Adrenal gland (tissue), 12 donors: ENCODE measurements around the gene ATXN7. TPM values are rescaled to one million over a fixed set of nuclear protein-coding genes. Genes with fewer than 3 reads are reported as not detected.

ENCODE experiments used
- DNase-seq, 7 donors: peaks; one replicate each; pipeline ENCODE4 v3.0.0-alpha.2; 2019 to 2020
- H3K27ac ChIP-seq, 5 donors: fragments of 200-600 bp; sonication (generic) in 4 of 5; 1 replicate in 3 of 5; 2 replicates in 2 of 5; pipeline versions ENCODE4 v1.5.1 to v1.8.0; 2016 to 2020; ENCODE audit warnings: mild to moderate bottlenecking in 1 of 5
- H3K27me3 ChIP-seq: fragments of 200-600 bp; 2 replicates; pipeline ENCODE4 v1.8.0; 2021
- H3K36me3 ChIP-seq, 2 donors: fragments of 200-600 bp; replicated peaks in 1 of 2; 1 replicate in 1 of 2; 2 replicates in 1 of 2; pipeline versions ENCODE4 v1.5.1 to v1.8.0; 2018 to 2022
- H3K4me1 ChIP-seq, 2 donors: fragments of 200-600 bp; replicated peaks in 1 of 2; 1 replicate in 1 of 2; 2 replicates in 1 of 2; pipeline versions ENCODE4 v1.5.1 to v1.8.0; 2018 to 2021
- H3K4me3 ChIP-seq, 4 donors: fragments of 200-600 bp; sonication (generic) in 3 of 4; one replicate each; pipeline ENCODE4 v1.5.1; 2016 to 2018
- H3K9me3 ChIP-seq, 3 donors: fragments of 200-600 bp; sonication (generic) in 1 of 3; replicated peaks in 1 of 3; 1 replicate in 2 of 3; 2 replicates in 1 of 3; pipeline versions ENCODE4 v1.5.1 to v1.8.0; 2016 to 2021
- POLR2A ChIP-seq, 2 donors: fragments of 450-650 bp; IDR thresholded peaks; one replicate each; pipeline ENCODE4 v1.6.1; 2017; ENCODE audit warnings: antibody characterized with exemption in 2 of 2, mild to moderate bottlenecking in 2 of 2, moderate library complexity in 1 of 2
- WGBS, 4 donors: extraction: QIAGEN DNeasy Blood & Tissue Kit in 2 of 4; methylation state at CpG; one replicate each; pipeline versions ENCODE4 v1.1.5 to v1.1.7; 2013 to 2017; 5-methylcytosine and 5-hydroxymethylcytosine counted together
- intact Hi-C, 2 donors: fragments of 100-400 bp; cut with DNase I; formaldehyde crosslinking; loops; one replicate each; pipeline versions ENCODE4 v1.14.1 to v1.15.0; 2022 to 2023
- polyA plus RNA-seq, 3 donors: library from polyadenylated mRNA; stranded (reverse); fragments of 200-250 nt in 2 of 3; fragments of 350-450 nt in 1 of 3; fragmentation: Illumina TruSeq in 1 of 3; extraction: RNeasy Lipid Tissue Mini Kit (QIAGEN cat#74804) in 1 of 3; gene quantifications; one replicate each; pipeline ENCODE4 v1.2.3, GENCODE V29; 2013 to 2014
- total RNA-seq, 9 donors: library from RNA; depleted of rRNA in 4 of 9; stranded (reverse); fragments of >200 nt in 4 of 9; fragments of 120-200 nt in 1 of 9; fragmentation: NEBNext Ultra II Directional in 1 of 9; extraction: Animal tissue kit (Norgen Biotek cat#: 25700) in 1 of 9; gene quantifications; one replicate each; pipeline versions ENCODE4 v1.1.0 to v1.2.4, GENCODE V29; 2013 to 2023
- TF ChIP-seq, protein P1 (sequence below), 6 experiments: fragments of 450-650 bp in 4 of 6; fragments of 200-600 bp in 2 of 6; sonication (generic) in 1 of 6; IDR thresholded peaks; 1 replicate in 5 of 6; 2 replicates in 1 of 6; pipeline versions ENCODE4 v1.5.1 to v1.8.0; 2016 to 2021; ENCODE audit warnings: antibody characterized with exemption in 6 of 6, mild to moderate bottlenecking in 2 of 6, moderate library complexity in 1 of 6
- donor health status: healthy with polysubstance abuse.
- donor health status: Bipolar disorder and iron deficiency.
- donor health status: DM: yes; HTN: yes; CAD: no.
- donor health status: DM: no; HTN: no; CAD: no.
- donor health status: DM: no; HTN: no; CAD: no.
- donor health status: DM: yes; HTN: yes; CAD: no.

The ATXN7 gene
- total and polyA plus RNA-seq, 12 donors = 4.1 to 27.3 (median 18.0) TPM

DNA sequence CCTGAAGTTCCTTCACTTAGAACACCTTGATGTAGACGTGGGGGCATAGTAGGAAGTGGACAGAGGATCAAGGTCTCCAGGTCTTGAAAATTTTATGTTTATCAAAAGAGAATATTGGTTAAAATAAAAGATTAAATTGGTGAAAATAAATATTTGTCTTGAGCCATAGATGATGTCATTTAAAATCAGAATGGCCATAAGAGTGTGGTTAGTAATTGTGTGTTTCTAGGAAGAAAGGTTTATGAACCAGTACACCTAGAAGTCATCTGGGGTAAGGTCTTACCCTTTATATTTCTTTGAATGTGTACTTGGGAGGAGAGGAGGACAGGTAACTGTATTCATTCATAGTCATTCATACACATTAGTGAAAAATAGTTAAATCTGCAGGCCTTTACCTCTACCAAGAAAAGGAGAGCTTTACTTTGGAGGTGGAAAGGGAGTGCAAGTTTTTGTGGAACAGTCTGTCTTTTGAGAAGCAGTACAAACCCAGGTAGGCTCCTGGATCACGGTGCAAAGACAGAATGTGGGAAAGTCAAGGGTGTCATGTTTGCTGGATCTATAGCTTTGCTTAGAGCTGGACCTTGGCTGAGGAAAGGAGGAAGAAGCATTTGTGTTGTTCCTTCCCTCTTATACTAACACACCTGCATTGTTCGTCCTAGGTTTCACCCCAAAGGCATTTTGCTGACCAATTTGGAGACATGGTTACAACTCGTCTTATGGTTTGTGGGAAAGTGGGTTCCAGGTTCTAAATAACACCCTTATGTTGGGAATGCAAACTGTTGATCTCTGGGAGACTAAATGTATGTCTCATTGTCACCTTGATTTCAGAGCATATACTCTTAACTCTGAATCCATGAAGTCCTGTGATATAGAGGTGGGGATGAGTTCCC is 42.3 kb downstream of the ATXN7 start:
- H3K9me3 ChIP-seq = no peaks in the 10 kb centered on the region
- H3K36me3 ChIP-seq = no peaks in the 10 kb centered on the region
- TF ChIP-seq POLR2A (IDR thresholded peaks at IDR 0.05) = no peak
- TF ChIP-seq, protein P1, sequence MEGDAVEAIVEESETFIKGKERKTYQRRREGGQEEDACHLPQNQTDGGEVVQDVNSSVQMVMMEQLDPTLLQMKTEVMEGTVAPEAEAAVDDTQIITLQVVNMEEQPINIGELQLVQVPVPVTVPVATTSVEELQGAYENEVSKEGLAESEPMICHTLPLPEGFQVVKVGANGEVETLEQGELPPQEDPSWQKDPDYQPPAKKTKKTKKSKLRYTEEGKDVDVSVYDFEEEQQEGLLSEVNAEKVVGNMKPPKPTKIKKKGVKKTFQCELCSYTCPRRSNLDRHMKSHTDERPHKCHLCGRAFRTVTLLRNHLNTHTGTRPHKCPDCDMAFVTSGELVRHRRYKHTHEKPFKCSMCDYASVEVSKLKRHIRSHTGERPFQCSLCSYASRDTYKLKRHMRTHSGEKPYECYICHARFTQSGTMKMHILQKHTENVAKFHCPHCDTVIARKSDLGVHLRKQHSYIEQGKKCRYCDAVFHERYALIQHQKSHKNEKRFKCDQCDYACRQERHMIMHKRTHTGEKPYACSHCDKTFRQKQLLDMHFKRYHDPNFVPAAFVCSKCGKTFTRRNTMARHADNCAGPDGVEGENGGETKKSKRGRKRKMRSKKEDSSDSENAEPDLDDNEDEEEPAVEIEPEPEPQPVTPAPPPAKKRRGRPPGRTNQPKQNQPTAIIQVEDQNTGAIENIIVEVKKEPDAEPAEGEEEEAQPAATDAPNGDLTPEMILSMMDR (IDR thresholded peaks at IDR 0.05) = no peak
- H3K4me1 ChIP-seq = peaks cover 0 to 19% of the 10 kb centered on the region in 2 donors
- intact Hi-C loops = no loop called here
- no peak overlapping the region for H3K27ac ChIP-seq
- no peaks in the 10 kb centered on the region for H3K27me3 ChIP-seq
- no peak overlapping the region for H3K4me3 ChIP-seq
- WGBS, 4 donors = 89 to 94% (median 89%) methylated on average over 4 of the region's 4 CpGs
- DNase-seq = no peak

DNA sequence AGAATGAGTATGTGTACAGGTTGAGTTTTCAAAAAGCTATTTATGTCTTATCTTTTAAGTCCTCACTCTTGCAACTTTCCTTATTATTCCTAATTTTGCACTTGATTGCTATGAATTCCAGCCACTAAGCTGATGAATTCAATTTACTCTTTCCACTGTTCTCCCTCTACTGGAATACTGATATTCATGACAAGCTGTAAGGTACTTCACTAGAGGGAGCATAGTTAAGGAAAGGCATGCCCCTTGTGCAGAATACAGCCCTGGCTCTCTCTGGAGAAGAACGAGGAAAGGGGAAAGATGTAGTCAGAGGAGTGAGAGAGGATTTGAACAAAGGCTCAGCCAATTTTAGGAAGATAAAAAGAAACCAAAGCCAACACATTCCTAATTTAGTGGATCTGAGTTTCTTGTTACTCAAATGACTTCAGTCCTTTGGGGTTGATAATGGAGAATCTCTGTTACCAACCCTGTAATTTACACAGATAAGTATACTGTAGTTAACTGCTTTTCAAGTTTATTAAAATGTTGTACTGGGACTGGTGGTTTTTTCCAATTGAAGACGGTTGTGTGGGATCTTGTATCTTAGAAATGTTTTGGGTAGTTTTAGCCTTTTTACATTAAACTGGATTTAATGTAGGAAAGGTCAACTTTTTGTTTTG is 44.5 kb downstream of the ATXN7 start:
- H3K4me1 ChIP-seq = peaks cover 2 to 24% of the 10 kb centered on the region in 2 donors
- WGBS, 4 donors = 38 to 50% (median 43%) methylated on average over 2 of the region's 2 CpGs

DNA sequence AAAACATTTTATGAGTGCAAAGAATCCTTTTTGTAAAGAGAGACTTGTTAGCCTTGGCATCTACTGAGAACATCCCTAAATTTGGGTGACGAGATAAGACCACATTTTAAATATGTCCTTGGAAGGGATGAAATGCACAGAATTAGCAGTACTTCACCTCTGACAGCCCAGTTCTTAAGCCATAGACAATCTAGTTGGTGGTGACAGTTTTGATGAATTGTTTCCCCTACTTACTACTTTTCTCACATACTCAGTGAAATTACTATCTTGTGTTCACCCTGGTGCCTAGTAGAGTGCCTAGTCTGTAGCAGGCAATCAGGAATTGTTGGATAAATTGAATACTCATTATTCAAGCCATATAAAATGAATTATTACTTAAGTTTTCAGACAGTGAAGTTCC is 45.1 kb downstream of the ATXN7 start:
- H3K4me1 ChIP-seq = peaks cover 6 to 30% of the 10 kb centered on the region in 2 donors
- WGBS, 4 donors = 53 to 79% (median 67%) methylated on average over 1 of the region's 1 CpG
- no peak for DNase-seq
- no peaks in the 10 kb centered on the region for H3K36me3 ChIP-seq
- H3K9me3 ChIP-seq = no peaks in the 10 kb centered on the region
- TF ChIP-seq, protein P1 (IDR thresholded peaks at IDR 0.05) = no peak
- no peak for TF ChIP-seq POLR2A (IDR thresholded peaks at IDR 0.05)
- no peak overlapping the region for H3K4me3 ChIP-seq
- intact Hi-C loops = loop anchor here in 1 of 2 donors (2.0 kb wide), 1 partner anchor 44 kb away; no protein-coding TSS in a partner anchor
- H3K27ac ChIP-seq = peak overlapping the region in 1 of 5 donors; percentile 6
- no peaks in the 10 kb centered on the region for H3K27me3 ChIP-seq

More for the DNA sequence above, 44.5 kb downstream of the ATXN7 start:
- no peak overlapping the region for H3K4me3 ChIP-seq
- peak overlapping the region in 1 of 5 donors; percentile 6 for H3K27ac ChIP-seq
- TF ChIP-seq, protein P1 (IDR thresholded peaks at IDR 0.05) = peak in 5 of 6 experiments; percentile 13 to 31 (median 27)
- TF ChIP-seq POLR2A (IDR thresholded peaks at IDR 0.05) = no peak
- no peak for DNase-seq
- H3K9me3 ChIP-seq = no peaks in the 10 kb centered on the region
- intact Hi-C loops = loop anchor here in 1 of 2 donors (2.0 kb wide), 1 partner anchor 43 kb away; no protein-coding TSS in a partner anchor
- no peaks in the 10 kb centered on the region for H3K27me3 ChIP-seq
- no peaks in the 10 kb centered on the region for H3K36me3 ChIP-seq

DNA sequence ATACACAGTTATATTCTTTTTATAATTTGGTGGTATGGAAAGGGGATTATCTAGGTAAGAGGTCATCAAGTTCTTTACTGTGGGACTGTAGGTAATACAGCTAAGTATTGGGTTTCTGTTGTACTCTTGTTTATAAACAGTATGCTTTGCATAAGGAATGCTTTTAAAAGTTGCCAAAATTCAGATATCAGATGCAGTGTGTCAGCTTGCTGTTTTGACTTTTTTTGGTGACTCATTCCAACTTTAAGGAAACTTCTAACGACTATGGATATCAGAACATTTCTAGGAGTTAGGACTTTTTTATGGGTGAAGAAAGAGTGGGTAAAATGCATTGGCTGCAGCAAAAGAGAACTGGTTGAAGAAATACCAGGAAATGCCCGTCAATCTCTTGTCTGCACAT is 45.8 kb downstream of the ATXN7 start:
- H3K27me3 ChIP-seq = no peaks in the 10 kb centered on the region

More for the DNA sequence above, 45.8 kb downstream of the ATXN7 start:
- TF ChIP-seq, protein P1 (IDR thresholded peaks at IDR 0.05) = no peak
- no peak for TF ChIP-seq POLR2A (IDR thresholded peaks at IDR 0.05)
- Histone ChIP-seq H3K9me3 (no peaks in the 10 kb centered on the region), H3K4me1 (peaks cover 12 to 37% of the 10 kb centered on the region in 2 donors), H3K4me3 (no peak overlapping the region), H3K27ac (no peak overlapping the region), H3K36me3 (no peaks in the 10 kb centered on the region)
- 54 to 69% (median 58%) methylated on average over 2 of the region's 2 CpGs for WGBS, 4 donors
- no peak for DNase-seq
- intact Hi-C loops = loop anchor here in 1 of 2 donors (2.0 kb wide), 1 partner anchor 45 kb away; no protein-coding TSS in a partner anchor
